Esophagus squamous epithelium (tissue), 4 donors: Measurements from ENCODE around the gene GSTA4.

ENCODE experiments used
- POLR2A ChIP-seq, 4 donors: fragments of 450-650 bp; IDR thresholded peaks; one replicate each; pipeline ENCODE4 v1.6.1; 2017; ENCODE audit warnings: antibody characterized with exemption in 4 of 4, mild to moderate bottlenecking in 4 of 4, moderate library complexity in 3 of 4
- TF ChIP-seq, protein P1 (sequence below), 6 experiments: fragments of 450-650 bp in 4 of 6; fragments of 200-600 bp in 2 of 6; sonication (generic) in 2 of 6; IDR thresholded peaks; one replicate each; pipeline ENCODE4 v1.5.1; 2016 to 2019; ENCODE audit warnings: antibody characterized with exemption in 6 of 6, mild to moderate bottlenecking in 4 of 6, moderate library complexity in 4 of 6

GRCh38 chr6:53005663-53006250 lies 10.7 kb upstream of the GSTA4 start:
- TF ChIP-seq, protein P1, sequence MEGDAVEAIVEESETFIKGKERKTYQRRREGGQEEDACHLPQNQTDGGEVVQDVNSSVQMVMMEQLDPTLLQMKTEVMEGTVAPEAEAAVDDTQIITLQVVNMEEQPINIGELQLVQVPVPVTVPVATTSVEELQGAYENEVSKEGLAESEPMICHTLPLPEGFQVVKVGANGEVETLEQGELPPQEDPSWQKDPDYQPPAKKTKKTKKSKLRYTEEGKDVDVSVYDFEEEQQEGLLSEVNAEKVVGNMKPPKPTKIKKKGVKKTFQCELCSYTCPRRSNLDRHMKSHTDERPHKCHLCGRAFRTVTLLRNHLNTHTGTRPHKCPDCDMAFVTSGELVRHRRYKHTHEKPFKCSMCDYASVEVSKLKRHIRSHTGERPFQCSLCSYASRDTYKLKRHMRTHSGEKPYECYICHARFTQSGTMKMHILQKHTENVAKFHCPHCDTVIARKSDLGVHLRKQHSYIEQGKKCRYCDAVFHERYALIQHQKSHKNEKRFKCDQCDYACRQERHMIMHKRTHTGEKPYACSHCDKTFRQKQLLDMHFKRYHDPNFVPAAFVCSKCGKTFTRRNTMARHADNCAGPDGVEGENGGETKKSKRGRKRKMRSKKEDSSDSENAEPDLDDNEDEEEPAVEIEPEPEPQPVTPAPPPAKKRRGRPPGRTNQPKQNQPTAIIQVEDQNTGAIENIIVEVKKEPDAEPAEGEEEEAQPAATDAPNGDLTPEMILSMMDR (IDR thresholded peaks at IDR 0.05): no peak
- no peak for TF ChIP-seq POLR2A (IDR thresholded peaks at IDR 0.05)
